Measurements from ENCODE around the gene FBXW5. TPM values are rescaled to one million over a fixed set of nuclear protein-coding genes. Genes with fewer than 3 reads are reported as not detected.

Gene FBXW5
- total RNA-seq, 1 experiment from 2014 or later = 101 TPM

DNA sequence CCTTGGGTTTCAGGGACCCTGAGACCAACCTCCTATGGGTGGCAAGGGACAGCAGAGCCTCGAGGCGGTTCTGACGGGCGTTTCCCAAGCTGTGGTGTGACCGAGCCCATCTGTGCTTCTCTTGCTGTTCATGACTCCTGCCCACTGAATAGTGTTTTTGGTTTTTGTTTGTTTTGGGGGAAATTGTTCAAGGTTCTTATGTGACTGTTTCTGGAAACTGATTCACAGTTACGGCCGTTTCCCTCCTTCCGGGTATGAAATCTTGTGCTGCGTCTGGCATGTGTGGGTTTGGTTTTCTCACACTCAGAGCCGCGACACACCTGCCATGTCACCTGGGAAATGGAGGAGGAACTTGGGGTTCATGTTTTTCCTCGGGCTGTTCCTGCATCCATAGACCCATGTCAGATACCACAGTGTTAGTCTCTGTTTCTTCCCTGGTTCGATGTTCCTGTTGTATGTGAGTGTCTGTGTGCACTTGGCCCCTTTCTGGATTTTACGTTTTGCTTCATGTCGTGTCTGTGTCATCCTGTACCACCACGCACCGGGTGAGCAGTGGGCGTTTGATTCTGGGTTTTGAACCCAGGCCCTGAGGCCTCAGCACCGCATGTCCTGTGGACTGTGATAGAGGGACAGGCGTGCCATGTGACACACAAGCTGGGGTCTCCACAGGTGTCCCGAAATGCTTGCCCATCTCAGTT lies 28.8 kb downstream of the FBXW5 start:
- H3K36me3 ChIP-seq (ENCODE audit: low read depth) = 0 out of 2 replicates have a peak, but pooled peaks cover 7% of the 10 kb centered on the region
- no peak overlapping the region for H3K4me3 ChIP-seq
- ChIA-PET POLR2A (ENCODE audit: unreplicated experiment) (no interaction called here), CTCF (interaction anchor here (0.5 kb wide), 1 partner anchor 958 kb away, joined by 3 read pairs; no protein-coding TSS in a partner anchor)
- BruUV-seq (replicated peaks) = no TSS peak
- TF ChIP-seq, protein P1, sequence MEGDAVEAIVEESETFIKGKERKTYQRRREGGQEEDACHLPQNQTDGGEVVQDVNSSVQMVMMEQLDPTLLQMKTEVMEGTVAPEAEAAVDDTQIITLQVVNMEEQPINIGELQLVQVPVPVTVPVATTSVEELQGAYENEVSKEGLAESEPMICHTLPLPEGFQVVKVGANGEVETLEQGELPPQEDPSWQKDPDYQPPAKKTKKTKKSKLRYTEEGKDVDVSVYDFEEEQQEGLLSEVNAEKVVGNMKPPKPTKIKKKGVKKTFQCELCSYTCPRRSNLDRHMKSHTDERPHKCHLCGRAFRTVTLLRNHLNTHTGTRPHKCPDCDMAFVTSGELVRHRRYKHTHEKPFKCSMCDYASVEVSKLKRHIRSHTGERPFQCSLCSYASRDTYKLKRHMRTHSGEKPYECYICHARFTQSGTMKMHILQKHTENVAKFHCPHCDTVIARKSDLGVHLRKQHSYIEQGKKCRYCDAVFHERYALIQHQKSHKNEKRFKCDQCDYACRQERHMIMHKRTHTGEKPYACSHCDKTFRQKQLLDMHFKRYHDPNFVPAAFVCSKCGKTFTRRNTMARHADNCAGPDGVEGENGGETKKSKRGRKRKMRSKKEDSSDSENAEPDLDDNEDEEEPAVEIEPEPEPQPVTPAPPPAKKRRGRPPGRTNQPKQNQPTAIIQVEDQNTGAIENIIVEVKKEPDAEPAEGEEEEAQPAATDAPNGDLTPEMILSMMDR (conservative IDR thresholded peaks at IDR 0.05) = no peak
- TF ChIP-seq EZH2 (IDR thresholded peaks at IDR 0.05; ENCODE audit: low read depth) = no peak
- no peaks in the 10 kb centered on the region for H3K27me3 ChIP-seq (ENCODE audit: insufficient read depth, low read depth)
- H3K27ac ChIP-seq = no peak overlapping the region
- H3K9me3 ChIP-seq (ENCODE audit: insufficient read depth, low read depth) = no peaks in the 10 kb centered on the region
- no peaks in the 10 kb centered on the region for H3K79me2 ChIP-seq (ENCODE audit: low read depth)
- H3K4me2 ChIP-seq = no peak overlapping the region
- H2AFZ ChIP-seq = no peak overlapping the region
- H4K20me1 ChIP-seq (ENCODE audit: insufficient read depth) = no peaks in the 10 kb centered on the region; the same call in 1 of the 2 replicates
- intact Hi-C loops (cut with micrococcal nuclease; ENCODE audit: unreplicated experiment) = no loop called here
- H3K9me2 ChIP-seq (ENCODE audit: insufficient read depth) = no peaks in the 10 kb centered on the region
- DNase-seq = no peak
- H3K4me1 ChIP-seq (replicated peaks; ENCODE audit: insufficient read depth) = no peaks in the 10 kb centered on the region
- no peaks in the 10 kb centered on the region for H3F3A ChIP-seq (ENCODE audit: insufficient read depth, low read depth)

DNA sequence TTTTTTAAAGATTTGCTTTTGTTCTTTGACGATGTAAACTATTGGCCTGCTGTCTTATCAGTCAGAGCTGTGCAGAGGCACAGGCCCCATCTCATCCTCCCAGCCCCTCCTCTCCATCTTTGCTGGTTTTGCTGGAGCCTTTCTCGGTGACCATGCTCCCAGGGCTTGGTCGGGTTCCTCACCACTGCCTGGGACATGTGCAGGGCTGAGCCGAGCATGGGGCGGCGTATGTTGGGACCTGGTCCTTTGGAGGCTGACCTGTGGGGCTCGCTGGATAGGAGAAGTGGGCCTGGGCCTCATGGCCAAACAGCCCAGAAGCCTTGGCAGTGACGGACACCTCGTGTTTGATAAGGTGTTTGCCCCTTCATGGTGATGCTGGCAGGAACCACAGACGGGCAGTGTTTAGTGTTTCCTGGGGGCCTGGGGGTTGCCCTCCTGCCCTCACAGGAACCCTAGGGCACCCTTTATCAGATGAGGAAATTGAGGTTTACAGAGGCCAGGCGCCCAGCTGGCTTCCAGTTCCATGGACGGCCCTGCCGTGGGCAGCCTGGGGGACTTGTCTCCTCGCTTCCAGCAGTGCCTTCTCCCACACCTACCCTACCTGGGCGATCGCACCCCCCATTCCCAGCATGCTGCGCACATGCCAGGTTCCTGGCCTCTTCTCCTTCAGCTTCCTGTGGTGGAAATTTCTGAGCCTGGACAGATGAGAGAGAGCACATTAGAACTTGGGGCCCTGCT lies 30.7 kb downstream of the FBXW5 start:
- intact Hi-C loops (cut with micrococcal nuclease; ENCODE audit: unreplicated experiment) = no loop called here
- no peaks in the 10 kb centered on the region for H3K79me2 ChIP-seq (ENCODE audit: low read depth)
- no peaks in the 10 kb centered on the region for H3F3A ChIP-seq (ENCODE audit: insufficient read depth, low read depth)
- H3K9me2 ChIP-seq (ENCODE audit: insufficient read depth) = no peaks in the 10 kb centered on the region
- POLR2A ChIA-PET (ENCODE audit: unreplicated experiment) = no interaction called here
- no peak overlapping the region for H2AFZ ChIP-seq
- no peaks in the 10 kb centered on the region for H3K9me3 ChIP-seq (ENCODE audit: insufficient read depth, low read depth)
- H3K4me1 ChIP-seq (replicated peaks; ENCODE audit: insufficient read depth) = no peaks in the 10 kb centered on the region
- no peak overlapping the region for H3K4me2 ChIP-seq
- CTCF ChIA-PET = no interaction called here
- no peak overlapping the region for H3K4me3 ChIP-seq
- H3K36me3 ChIP-seq (ENCODE audit: low read depth) = 0 out of 2 replicates have a peak, but pooled peaks cover 7% of the 10 kb centered on the region
- no peaks in the 10 kb centered on the region; the same call in 1 of the 2 replicates for H4K20me1 ChIP-seq (ENCODE audit: insufficient read depth)
- H3K27me3 ChIP-seq (ENCODE audit: insufficient read depth, low read depth) = no peaks in the 10 kb centered on the region
- BruUV-seq (replicated peaks) = no TSS peak
- DNase-seq = no peak
- H3K27ac ChIP-seq = no peak overlapping the region
- TF ChIP-seq EZH2 (IDR thresholded peaks at IDR 0.05; ENCODE audit: low read depth) = no peak
- TF ChIP-seq, protein P1 (conservative IDR thresholded peaks at IDR 0.05) = no peak

DNA sequence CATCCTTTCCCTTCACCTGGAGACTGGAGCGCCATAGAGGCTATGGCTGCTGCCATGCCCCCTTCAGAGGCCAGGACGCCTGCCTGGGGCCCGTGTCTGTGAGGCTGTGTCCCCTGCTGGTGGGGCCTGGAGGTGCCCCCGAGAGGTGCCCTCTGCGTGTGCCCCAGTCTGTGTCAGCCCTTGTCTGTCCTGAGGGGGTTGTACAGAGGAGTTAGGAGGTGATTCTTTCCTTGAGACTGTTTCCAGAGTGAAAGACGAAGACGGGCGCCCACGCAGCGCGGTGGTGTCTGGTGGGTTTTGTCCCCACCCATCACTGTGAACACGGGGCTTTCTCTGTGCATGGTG lies 33.7 kb downstream of the FBXW5 start:
- intact Hi-C loops (cut with micrococcal nuclease; ENCODE audit: unreplicated experiment) = no loop called here
- H3K79me2 ChIP-seq (ENCODE audit: low read depth) = no peaks in the 10 kb centered on the region
- no peak for TF ChIP-seq EZH2 (IDR thresholded peaks at IDR 0.05; ENCODE audit: low read depth)
- TF ChIP-seq, protein P1 (conservative IDR thresholded peaks at IDR 0.05) = no peak
- H2AFZ ChIP-seq = no peak overlapping the region
- H3K4me3 ChIP-seq = no peak overlapping the region
- H3K36me3 ChIP-seq (ENCODE audit: low read depth) = 0 out of 2 replicates have a peak, but pooled peaks cover 7% of the 10 kb centered on the region
- BruUV-seq (replicated peaks) = no TSS peak
- no peak for DNase-seq
- no peaks in the 10 kb centered on the region for H3K4me1 ChIP-seq (replicated peaks; ENCODE audit: insufficient read depth)
- no peaks in the 10 kb centered on the region; the same call in 1 of the 2 replicates for H4K20me1 ChIP-seq (ENCODE audit: insufficient read depth)
- H3K9me3 ChIP-seq (ENCODE audit: insufficient read depth, low read depth) = no peaks in the 10 kb centered on the region
- no peaks in the 10 kb centered on the region for H3F3A ChIP-seq (ENCODE audit: insufficient read depth, low read depth)
- ChIA-PET POLR2A (ENCODE audit: unreplicated experiment) (interaction anchor here (0.7 kb wide), 1 partner anchor 316 kb away, joined by 5 read pairs; no protein-coding TSS in a partner anchor), CTCF (interaction anchor here (0.6 kb wide), 1 partner anchor 27 kb away, joined by 8 read pairs; no protein-coding TSS in a partner anchor)
- no peak overlapping the region for H3K4me2 ChIP-seq
- no peaks in the 10 kb centered on the region for H3K27me3 ChIP-seq (ENCODE audit: insufficient read depth, low read depth)
- no peaks in the 10 kb centered on the region for H3K9me2 ChIP-seq (ENCODE audit: insufficient read depth)
- no peak overlapping the region for H3K27ac ChIP-seq

Measured in PC-9 (cell line).